NK-92 (cell line): ENCODE measurements around the gene SSC5D.

Experiments used
- DNase-seq: peaks from one replicate; lab custom pipeline; 2025; ENCODE audit not compliant: unreplicated experiment; lab: John Stamatoyannopoulos, UW

Gene SSC5D

DNA sequence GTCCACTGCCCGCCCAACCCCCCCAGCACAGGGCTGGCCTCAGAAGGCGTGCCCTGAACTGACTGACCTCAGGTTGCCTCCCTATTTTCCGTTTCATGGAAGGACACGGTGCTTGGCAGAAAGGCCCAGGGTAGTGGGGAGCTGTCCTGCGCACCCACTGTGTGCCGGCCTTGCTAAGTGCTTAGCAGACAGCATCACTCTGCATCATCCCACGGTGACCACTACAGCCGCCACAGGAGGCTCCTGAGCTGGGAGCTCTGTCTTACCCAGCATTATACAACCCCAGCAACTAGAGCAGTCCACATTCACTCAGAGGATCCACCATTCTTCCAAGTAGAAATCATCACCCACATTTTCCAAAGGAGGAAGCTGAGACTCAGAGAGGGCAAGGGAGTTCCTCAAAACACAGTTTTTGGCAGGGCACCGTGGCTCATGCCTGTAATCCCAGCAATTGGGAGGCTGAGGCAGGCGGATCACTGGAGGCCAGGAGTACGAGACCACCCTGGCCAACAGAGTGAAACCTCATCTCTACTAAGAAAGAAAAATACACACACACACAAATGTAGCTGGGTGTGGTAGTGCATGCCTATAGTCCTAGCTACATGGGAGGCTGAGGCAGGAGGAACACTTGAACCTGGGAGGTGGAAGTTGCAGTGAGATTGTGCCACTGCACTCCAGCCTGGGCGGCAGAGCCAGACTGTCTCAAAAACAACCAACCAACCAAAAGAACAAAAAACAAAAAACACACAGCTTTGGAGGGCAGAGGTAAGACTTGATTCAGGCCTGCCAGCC, 47.1 kb downstream of the SSC5D start:
- no peak for DNase-seq

DNA sequence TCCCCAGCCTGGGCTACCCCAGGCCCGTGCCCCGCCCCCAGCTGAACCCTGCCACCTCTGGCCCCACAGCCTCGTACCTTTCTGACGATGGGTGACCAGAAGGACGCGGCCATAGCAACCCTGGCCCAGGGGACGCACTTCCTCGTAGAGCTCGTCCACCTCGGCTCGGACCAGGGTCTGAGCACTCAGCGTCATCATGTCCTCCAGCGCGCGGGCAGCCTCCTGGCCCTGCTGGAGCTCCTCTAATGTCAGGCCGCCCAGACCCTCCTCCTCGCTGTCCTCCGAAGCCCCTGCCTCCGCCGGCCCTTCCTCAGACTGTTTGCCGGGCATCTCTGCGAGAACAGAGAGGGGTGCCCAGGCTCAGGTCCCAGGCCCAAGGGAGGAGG, 47.7 kb downstream of the SSC5D start:
- DNase-seq, result no peak

DNA sequence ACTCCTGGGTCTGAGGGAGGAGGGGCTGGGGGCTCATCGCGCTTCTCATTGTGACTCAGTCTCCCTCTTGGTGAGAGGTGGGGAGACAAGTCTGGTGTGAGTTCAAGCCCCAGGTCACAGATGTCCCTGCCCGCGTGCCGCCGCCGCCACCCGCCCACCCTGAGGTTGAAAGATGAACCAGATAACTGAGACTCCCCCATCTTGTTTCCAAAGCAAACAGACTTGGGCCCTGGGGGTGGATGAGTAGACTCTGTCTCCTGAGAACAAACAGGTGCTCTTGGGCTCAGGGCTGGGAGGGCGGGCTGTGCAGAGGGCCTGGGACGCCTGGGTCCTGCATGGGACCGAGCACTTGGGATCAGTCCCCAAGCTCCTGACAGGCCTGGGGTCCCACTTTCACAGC, 48.1 kb downstream of the SSC5D start:
- no peak for DNase-seq

DNA sequence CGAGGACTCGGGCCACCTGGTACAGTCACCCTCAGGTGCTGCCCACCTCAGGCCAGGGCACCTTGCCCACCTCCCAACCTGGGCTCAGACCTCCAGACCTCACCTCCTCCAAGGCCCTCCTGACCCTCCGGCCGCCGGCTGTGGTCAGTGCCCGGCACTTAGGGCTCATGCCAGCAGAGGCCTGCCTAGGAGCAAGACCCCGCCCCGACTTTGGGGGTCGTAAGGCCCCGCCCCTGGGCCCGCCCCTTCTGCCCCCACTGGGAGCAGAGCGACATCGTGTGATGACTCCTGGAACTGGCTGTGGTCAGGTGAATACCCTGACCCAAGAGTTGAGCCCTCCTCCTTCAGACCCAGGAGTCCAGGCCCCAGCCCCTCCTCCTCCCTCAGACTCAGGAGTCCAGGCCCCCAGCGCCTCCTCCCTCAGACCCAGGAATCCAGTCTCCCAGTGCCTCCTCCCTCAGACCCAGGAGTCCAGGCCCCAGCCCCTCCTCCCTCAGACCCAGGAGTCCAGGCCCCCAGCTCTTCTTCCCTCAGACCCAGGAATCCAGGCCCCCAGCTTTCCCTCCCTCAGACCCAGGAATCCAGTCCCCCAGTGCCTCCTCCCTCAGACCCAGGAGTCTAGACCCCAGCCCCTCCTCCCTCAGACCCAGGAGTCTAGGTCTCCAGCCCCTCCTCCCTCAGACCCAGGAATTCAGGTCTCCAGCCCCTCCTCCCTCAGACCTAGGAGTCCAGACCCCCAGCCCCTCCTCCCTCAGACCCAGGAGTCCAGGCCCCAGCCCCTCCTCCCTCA, 48.9 kb downstream of the SSC5D start, which contains the start of gene SBK2:
Gene SBK2 (minus strand): TSS at position 183 of the 790 bp plus-strand sequence. CDS start 839 bp downstream, outside the sequence.
- no peak for DNase-seq

DNA sequence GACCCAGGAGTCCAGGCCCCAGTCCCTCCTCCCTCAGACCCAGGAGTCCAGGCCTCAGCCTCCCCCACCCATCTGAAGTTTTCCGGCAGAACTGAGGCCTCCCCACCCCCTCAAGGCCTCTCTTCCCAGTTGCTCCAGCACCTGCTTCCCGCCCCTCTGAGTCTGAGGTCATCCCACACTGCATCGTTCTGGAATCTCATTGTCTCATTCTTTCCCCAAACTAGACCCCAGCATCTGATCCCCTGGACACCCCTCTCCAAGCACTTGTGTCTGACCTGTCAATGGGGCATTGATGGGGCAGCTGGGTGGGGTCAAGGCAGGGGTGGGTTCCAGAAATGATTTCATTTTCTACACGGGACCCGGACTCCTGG, 49.5 kb downstream of the SSC5D start:
- DNase-seq, result no peak

DNA sequence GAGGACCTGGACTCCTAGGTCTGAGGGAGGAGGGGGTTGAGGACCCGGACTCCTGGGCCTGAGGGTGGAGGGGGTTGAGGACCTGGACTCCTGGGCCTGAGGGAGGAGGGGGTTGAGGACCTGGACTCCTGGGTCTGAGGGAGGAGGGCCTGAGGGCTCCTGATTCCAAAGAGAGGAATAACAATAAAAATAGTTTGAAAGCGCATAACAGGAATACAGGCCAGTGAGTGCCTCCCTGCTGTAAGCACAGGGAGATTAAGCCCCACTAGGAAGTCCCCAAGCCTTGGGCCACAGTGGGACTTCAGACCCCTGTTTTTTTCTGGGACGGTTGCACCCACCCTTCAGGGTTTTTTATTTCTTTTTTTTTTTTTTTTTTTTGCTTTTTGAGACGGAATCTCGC, 49.9 kb downstream of the SSC5D start:
- no peak for DNase-seq

DNA sequence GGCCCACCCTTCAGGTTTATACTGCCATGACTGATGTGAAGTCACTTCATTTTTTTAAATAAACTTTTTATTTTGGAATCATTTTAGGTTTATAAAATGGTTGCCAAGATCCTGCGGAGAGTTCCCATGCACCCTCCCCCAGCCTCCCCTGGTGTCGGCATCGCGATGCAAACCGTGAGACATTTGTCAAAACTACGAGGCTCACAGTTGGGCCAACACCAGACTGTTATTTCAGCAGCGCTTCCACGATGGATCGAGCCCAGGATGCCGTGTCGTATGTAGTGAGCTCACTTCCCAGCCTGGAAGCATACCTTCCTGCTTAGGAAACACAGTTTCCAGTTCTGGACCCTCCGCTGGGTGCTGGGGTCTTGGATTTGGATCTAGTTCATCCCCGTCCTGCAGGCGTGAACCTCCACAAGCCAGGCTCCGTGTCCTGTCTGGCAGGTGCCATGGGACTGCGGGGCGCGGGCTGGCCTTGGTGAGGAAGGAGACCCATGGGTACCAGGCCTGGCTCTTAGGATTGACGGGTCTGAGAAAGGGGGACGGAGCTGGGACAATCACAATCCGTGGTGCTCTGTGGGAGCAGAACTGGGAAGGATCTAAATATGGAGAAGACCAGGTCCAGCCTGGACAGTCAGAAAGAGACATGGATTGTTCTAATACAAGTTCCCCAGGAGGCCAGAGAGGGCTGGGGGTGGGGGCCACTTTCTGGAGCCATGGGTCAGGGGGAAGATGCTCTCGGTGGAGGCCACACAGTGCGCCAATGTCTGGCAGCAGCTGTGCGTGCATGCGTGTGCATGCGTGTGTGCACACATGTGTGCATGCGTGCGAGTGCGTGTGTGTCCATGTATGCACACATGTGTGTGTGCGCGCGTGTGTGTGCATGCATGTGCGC, 51.1 kb downstream of the SSC5D start:
- no peak for DNase-seq

DNA sequence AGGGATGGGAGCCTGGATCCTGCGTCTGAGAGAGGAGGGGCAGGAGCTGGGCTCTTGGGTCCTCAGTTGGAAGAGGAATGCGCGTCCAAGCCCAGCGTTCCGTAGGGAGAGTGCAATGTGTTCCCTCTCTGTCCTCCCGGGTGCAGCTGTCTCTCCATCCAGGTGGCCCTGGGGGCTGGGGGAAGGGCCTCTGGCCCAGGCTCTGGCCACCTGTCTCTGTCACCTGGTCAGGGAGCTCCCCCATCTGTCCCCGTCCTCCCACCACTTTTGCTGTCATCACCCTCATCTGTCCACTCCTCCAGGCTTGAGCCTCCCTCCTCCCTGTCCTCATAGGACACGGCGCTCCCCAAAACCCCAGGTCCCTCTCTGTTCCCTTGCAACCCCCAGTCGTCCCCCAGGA, 52.4 kb downstream of the SSC5D start:
- DNase-seq, result no peak

DNA sequence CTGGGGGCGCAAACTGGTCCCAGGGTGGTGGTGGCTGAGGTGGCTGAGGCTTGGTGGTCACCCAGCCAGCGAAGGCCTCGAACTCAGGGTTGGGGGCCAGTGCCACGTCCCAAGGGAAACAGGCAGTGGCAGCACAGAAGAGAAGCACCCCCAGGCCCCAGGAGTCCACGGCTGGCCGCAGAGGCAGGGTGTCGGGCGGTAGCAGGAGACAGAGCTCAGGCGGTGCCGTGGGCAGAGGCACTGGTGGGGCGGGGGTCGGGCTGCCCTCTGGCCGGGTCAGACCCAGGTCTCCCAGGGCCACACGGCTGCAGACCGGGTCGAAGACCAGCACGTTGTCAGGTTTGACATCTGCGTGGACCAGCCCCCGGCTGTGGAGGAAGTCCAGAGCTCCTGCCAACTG, 52.9 kb downstream of the SSC5D start:
- DNase-seq, result no peak

DNA sequence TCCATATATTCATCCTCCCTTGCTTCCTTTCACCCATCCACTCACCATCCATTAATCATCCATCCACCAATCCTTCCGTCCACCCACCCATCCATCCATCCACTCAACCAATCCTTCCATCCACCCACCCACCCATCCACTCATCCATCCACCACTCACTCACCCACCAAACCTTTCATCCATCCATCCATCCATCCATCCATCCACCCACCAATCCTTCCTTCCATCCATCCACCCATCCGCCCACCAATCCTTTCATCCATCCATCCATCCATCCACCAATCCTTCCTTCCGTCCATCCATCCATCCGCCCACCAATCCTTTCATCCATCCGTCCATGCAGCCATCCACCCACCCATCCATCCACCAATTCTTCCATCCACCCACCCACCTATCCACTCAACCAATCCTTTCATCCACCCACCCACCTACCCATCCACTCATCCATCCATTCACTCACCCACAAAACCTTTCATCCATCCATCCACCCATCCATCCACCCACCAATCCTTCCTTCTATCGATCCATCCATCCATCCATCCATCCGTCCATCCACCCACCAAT, 54.1 kb downstream of the SSC5D start:
- no peak for DNase-seq

DNA sequence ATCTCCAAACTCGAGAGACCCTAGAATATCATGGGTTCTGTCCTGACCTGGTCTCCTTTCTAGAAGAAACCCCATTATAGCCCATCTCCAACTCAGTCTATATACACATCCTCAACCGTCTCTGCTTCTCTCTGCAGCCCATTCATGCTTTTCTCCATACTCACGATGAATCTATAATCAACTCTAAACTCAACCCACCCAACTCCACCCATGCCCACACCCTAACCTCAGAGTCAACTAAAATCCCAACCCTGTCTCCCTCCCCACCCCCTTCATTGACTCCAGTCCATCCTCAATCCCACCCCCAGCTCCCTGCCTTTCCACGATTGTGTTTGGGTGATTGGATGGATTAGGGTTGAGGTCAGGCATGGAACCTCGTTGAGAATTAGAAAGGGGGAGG, 55.3 kb downstream of the SSC5D start:
- no peak for DNase-seq

DNA sequence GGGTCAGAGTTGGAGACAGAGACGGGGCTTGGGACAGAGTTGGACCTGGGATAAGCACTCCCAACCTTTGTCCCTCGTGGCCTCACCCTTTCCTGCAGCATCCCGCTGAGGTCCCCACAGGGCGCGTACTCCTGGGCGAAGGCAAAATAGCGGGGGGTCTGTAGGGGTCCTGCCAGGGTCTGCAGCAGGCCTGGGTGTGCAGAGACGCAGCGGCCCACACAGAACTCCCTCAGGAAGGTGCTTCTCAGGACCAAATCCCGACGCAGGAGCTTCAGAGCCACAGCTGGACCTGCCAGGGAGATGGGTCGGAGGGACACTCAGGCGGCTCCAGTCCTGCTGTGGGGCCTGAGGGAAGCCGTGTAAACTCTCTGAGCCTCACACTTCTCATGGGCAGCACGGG, 55.8 kb downstream of the SSC5D start:
- no peak for DNase-seq

DNA sequence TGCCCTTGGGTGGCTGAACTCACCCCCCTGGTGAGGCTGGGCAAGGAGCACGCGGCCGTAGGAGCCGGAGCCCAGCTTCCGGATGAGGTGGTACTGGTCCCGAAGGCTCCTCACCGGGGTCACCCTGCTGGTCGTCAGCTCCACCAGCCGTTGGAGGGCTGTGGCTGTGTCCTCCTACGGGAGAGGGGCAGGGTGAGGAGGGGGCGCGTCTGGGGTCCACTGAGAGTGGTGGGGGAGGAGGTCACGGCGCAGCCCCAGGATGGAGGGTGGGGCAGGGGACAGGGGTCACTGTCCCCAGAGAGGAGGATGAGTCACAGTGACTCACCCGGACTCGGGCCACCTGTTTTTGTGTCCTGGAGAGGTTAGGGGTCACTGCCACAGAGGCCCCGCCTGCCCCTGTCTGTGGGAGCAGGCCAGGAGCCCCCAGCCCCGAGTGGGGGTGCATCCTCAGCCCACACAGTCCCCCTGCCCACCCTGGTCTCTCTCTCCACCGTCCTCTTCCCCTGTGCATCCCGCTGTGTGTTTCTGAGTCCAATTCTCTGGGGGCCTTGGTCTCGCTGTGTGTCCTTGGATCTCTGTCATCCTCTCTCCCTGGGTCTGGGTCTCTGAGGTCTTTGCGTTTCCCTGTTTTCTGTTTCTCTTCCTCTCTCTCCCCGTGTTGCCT, 56.7 kb downstream of the SSC5D start:
- DNase-seq, result no peak

DNA sequence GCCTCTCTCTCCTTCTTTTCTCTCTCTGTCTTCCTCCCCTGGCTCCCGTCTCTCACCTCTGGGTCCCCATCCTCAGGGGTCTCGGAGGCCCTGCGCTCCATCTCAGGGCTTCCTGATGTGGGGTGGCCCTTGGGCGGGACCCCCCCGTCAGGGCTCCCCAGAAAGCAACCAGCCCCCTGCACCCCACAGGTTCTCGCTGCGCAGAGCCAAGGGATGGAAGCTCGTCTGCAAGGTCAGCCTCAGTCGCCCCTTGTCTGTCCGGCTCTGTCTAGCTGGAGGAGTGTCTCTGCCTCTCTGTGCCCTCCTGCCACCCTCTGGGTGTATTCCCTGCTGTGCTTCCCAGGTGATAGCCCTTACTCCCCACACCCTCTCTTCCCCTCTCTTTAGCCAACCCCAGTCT, 57.2 kb downstream of the SSC5D start, which contains the start of gene SBK3:
Gene SBK3 (minus strand): TSS at position 101 of the 400 bp plus-strand sequence. CDS start 0 bp downstream, at position 101.
- DNase-seq, result no peak

DNA sequence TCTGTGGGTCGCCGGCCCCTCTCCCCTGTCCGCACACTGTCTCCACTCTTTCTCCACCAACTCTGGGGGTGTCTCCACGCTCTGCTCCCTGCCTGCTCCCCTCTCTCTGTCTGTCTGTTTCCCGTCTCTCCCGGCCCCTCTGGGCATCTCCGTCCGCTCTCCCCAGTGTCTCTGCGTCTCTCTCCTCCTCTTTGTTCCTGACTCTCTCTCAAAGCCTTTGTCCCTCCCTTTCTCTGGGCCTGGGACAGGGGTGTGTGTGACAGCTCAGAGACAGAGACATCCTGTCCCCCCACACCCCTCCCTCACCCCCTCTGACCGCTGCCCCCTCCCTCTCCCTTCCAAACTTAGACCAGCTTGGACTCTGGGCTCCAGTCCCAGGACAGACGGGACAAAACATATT, 57.8 kb downstream of the SSC5D start:
- no peak for DNase-seq

DNA sequence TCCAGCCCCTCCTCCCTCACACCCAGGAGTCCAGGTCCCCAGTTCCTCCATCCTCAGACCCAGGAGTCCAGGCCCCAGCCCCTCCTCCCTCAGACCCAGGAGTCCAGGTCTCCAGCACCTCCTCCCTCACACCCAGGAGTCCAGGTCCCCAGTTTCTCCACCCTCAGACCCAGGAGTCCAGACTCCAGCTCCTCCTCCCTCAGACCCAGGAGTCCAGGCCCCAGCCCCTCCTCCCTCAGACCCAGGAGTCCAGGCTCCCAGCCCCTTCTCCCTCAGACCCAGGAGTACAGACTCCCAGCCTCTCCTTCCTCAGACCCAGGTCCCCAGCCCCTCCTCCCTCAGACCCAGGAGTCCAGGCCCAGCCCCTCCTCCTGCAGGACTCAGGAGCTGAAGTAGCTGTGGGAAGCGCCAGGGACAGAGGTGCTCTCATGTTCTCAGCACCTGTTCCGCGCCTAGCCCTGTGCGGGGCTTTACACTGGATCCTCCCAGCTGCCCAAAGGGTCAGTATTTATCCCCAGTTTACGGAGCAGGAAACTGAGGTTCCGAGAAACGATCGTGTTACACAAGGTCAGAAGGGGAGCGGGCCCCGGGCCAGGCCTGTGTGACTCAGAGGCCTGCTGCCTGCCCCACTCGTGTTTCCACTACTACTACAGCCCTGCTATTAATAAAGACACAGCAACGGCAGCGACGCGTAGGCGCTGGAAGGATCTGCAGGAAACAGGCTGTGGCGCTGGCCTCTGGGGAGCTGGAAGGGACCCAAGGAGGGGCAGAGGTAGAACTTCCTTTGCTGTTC, 58.8 kb downstream of the SSC5D start:
- DNase-seq, result no peak

DNA sequence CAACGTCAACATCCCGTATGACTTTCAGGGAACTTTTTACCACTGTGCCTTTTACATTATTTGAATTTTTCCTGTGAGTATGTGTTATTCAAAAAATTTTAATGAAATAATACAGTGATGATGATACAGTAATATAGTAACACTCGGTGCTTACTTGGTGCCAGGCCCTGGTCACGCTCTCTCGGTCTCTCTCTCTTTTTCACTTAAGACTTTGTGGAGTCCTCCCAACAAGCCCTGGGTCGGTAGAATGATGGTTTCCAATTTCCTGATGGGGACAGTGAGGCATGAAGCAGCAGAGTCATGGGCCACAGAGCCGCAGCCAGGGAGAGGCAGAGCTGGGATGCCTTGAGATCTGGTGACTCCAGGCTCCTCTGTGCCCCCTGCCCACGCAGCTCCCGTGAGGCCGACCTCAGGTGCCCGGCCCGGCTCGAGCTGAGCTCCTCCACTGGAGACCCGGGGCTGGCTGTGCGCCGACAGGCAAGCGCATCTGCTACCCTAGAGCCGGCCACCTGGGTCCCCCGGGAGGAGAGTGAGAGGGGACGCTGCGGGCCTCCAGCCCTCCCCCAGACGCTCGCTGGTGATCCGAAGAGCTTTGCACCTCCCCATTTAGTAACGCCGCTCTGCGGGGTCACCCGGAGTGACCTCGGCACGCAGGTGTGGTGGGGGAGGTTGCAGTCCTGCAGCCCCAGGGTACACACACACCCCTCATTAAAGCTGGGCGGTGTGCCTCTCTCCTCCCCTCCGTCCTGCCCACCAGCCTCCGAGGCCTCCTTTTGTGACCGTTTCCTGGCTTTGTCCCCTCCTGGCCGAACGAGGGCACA, 61.5 kb downstream of the SSC5D start:
- DNase-seq, result no peak

DNA sequence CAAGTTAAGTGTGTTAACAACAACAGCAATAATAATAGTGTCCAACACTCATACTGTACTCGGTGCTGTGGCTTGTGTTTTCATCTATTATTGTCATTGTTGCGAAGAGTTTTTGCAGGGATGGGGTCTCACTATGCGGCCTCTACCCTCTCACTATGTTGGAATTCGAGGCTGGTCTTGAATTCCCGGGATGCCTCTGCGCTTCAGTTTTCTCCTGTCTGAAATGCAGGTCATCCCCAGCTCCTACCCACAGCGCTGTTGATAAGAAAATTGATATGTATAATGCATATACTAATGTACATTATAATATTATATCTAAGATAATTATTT, 62.0 kb downstream of the SSC5D start:
- DNase-seq, result no peak

DNA sequence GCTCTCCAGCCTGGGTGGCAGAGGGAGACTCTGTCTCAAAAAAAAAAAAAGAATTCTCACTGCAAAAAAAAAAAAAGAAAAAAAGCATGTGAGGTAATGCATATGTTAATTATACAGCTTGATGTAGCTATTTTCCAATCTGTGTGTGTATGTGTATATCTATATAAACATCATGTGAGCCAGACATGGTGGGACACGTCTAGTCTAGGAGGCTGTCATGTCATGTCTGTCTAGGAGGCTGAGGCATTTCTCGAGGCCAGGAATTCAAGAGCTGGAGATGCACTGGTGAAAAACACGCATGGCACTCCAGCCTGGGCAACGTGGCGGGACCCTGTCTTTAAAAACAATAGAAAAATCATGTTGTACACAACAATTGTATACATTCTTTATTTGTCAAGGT, 64.0 kb downstream of the SSC5D start:
- no peak for DNase-seq
